K562 (cell line): ENCODE measurements around the gene REEP2. TPM values are rescaled to one million over a fixed set of nuclear protein-coding genes. Genes with fewer than 3 reads are reported as not detected.
A peak's percentile ranks its signal among the peaks of the same experiment; 100 is the strongest.

Source experiments
- BRD4 ChIP-seq: fragments of 200-600 bp; sonication (generic); IDR thresholded peaks from 2 replicates; pipeline ENCODE4 v1.6.1; 2017; ENCODE audit warnings: inconsistent platforms
- ETV5 ChIP-seq: sonication (generic); formaldehyde crosslinking; IDR thresholded peaks from 2 replicates; pipeline ENCODE4 v1.4.0; 2020; ENCODE audit warnings: low read depth, mild to moderate bottlenecking, missing genetic modification reagents
- EZH2 ChIP-seq: IDR thresholded peaks from 2 replicates; pipeline ENCODE4 v1.6.1; 2012; ENCODE audit warnings: low read depth, mild to moderate bottlenecking, inconsistent platforms, low read length, borderline replicate concordance
- FIP1L1 ChIP-seq: fragments of 200-400 bp; formaldehyde crosslinking; IDR thresholded peaks from 2 replicates; pipeline ENCODE4 v1.6.1; 2018; ENCODE audit warnings: mild to moderate bottlenecking, low read depth, low read length; ENCODE audit not compliant: poor library complexity, severe bottlenecking
- HDAC1 ChIP-seq, 2 experiments: fragments of 450-650 bp; IDR thresholded peaks; 2 replicates each; pipeline ENCODE4 v1.6.1; 2016 to 2017; ENCODE audit warnings: inconsistent platforms in 1 of 2, mild to moderate bottlenecking in 1 of 2, moderate library complexity in 1 of 2
- MTA1 ChIP-seq: fragments of 450-650 bp; IDR thresholded peaks from 2 replicates; pipeline ENCODE4 v1.6.1; 2017; ENCODE audit warnings: borderline replicate concordance
- POLR2AphosphoS5 ChIP-seq: IDR thresholded peaks from 2 replicates; pipeline ENCODE4 v1.6.1; 2011; ENCODE audit warnings: mild to moderate bottlenecking, low read depth, low read length, moderate library complexity; ENCODE audit not compliant: control insufficient read depth, insufficient read depth
- RCOR1 ChIP-seq, 2 experiments: IDR thresholded peaks; 2 replicates each; pipeline ENCODE4 v1.6.1; 2012; ENCODE audit warnings: low read depth in 2 of 2, low read length in 2 of 2, borderline replicate concordance in 1 of 2, improper control_type of control experiment in 1 of 2
- RNF2 ChIP-seq: sonication (generic); IDR thresholded peaks from 2 replicates; pipeline ENCODE4 v1.6.1; 2016
- SREBF2 ChIP-seq: sonication (generic); formaldehyde crosslinking; IDR thresholded peaks from 2 replicates; pipeline ENCODE4 v1.4.0; 2020; ENCODE audit warnings: mild to moderate bottlenecking, missing genetic modification reagents
- ZBTB11 ChIP-seq, 3 experiments: fragments of 200-800 bp in 1 of 3; fragments of 250-450 bp in 1 of 3; fragments of 450-650 bp in 1 of 3; sonication (Bioruptor Pico) in 1 of 3; sonication (Bioruptor generic) in 1 of 3; formaldehyde crosslinking in 1 of 3; IDR thresholded peaks; 2 replicates each; pipeline versions ENCODE4 v1.6.1 to v1.8.0; 2016 to 2022; ENCODE audit warnings: mild to moderate bottlenecking in 2 of 3, missing genetic modification characterization in 2 of 3, missing compliant biosample characterization in 1 of 3, moderate library complexity in 1 of 3
- ZBTB8A ChIP-seq: fragments of 450-650 bp; IDR thresholded peaks from 2 replicates; pipeline ENCODE4 v1.6.1; 2018; ENCODE audit warnings: mild to moderate bottlenecking, moderate library complexity; ENCODE audit not compliant: partially characterized antibody
- ZFP1 ChIP-seq: fragments of 450-650 bp; formaldehyde crosslinking; IDR thresholded peaks from 2 replicates; pipeline ENCODE4 v1.4.0; 2020; ENCODE audit warnings: mild to moderate bottlenecking, mixed read lengths
- ZFX ChIP-seq: sonication (generic); formaldehyde crosslinking; IDR thresholded peaks from 2 replicates; pipeline ENCODE4 v1.8.0; 2022; ENCODE audit warnings: mild to moderate bottlenecking, missing genetic modification reagents, moderate library complexity
- ZNF175 ChIP-seq: fragments of 200-800 bp; sonication (Bioruptor generic); IDR thresholded peaks from 2 replicates; pipeline ENCODE4 v1.6.1; 2016; ENCODE audit warnings: low read depth, mild to moderate bottlenecking, missing genetic modification characterization, missing compliant biosample characterization
- polyA plus RNA-seq, 8 experiments: library from polyadenylated mRNA; depleted of rRNA in 4 of 8; stranded (reverse) in 5 of 8; unstranded in 3 of 8; fragments of >200 nt; fragmentation: Nextera tagmentation in 2 of 8; fragmentation: Illumina TruSeq in 1 of 8; extraction: Ambion mirVana in 2 of 8; extraction: Trizol in 1 of 8; gene quantifications; 2 replicates each; pipeline versions ENCODE4 v1.2.1 to v1.2.3, GENCODE V29; 2011 to 2014; ENCODE audit warnings: inconsistent platforms in 1 of 8, missing spikeins in 1 of 8
- total RNA-seq, 7 experiments: library from RNA; depleted of rRNA in 6 of 7; stranded (reverse); fragments of >200 nt in 6 of 7; fragmentation: Illumina TruSeq in 2 of 7; extraction: Trizol in 2 of 7; gene quantifications; 2 replicates each; pipeline versions ENCODE4 v1.2.1 to v1.2.3, GENCODE V29; 2011 to 2021; ENCODE audit warnings: low replicate concordance in 1 of 7

Gene REEP2
- total and polyA plus RNA-seq, 9 of the 15 experiments (the other 6 are each of a cell fraction or from before 2014, with no cell fraction given): 0.03 to 1.1 (median 0.12) TPM; not detected in 1

GRCh38 chr5:138464388-138465260 lies 25.8 kb downstream of the REEP2 start (continued):
- TF ChIP-seq ZBTB11 (CRISPR knock-in tag; IDR thresholded peaks at IDR 0.05) (peak in 1 of 3 experiments; percentile 87; a peak in 2 of 6 replicates), FIP1L1 (peak; percentile 61), EZH2 (peak; percentile 100), HDAC1 (IDR thresholded peaks at IDR 0.05) (peak in 1 of 2 experiments; percentile 57; a peak in 2 of 4 replicates), ZNF175 (peak; percentile 25; the same call in 1 of the 2 replicates), MTA1 (peak; percentile 74), POLR2AphosphoS5 (peak; percentile 21; the same call in 1 of the 2 replicates), ETV5 (CRISPR knock-in tag) (peak; percentile 24), ZFX (CRISPR knock-in tag) (peak; percentile 86), SREBF2 (CRISPR knock-in tag) (0 out of 2 replicates have a peak, but pooled peaks have one; percentile 87), ZFP1 (0 out of 2 replicates have a peak, but pooled peaks have one; percentile 55), RNF2 (peak; percentile 91), BRD4 (peak; percentile 79), ZBTB8A (no peak), RCOR1 (IDR thresholded peaks at IDR 0.05; ENCODE audit: borderline replicate concordance in 1 of 2, low read depth in 2 of 2, low read length in 2 of 2) (0 out of 4 replicates have a peak, but pooled peaks of 1 of the 2 experiments have one; percentile 46)
